Stimulated activated CD8-positive, alpha-beta memory T cell treated with anti-CD3 and anti-CD28 coated beads, Interleukin-15, amount 100 ng/mL, for 24 hours (primary cell): ENCODE measurements around the gene C11orf16.
"Not testable (repeated sequence)": the region's sequence is repeated elsewhere in the genome, so short reads cannot be mapped to it uniquely, and the experiment has no call there.

Experiments used
- DNase-seq: peaks from one replicate; pipeline ENCODE4 v3.0.0-alpha.2; 2020; ENCODE audit warnings: low read depth

Gene C11orf16

DNA sequence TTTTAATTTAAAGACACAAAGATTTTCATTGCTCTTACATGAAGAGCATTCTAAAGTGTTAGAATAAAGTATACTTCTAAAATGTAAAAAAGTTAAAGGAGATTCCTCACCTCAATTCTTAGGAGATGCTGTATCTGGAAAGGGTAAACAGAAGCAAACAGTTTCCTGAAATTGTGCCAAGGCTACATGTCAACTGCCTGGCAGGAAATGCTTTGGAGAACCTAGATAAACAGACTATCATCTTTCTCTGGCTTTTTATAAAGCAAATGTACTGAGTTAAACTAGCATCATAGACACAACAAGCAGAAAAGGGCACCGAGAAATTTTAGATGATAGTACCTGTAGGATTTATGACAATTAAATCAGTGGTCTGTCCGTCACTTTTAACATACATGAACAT, 46.4 kb downstream of the C11orf16 start:
- DNase-seq: no peak

DNA sequence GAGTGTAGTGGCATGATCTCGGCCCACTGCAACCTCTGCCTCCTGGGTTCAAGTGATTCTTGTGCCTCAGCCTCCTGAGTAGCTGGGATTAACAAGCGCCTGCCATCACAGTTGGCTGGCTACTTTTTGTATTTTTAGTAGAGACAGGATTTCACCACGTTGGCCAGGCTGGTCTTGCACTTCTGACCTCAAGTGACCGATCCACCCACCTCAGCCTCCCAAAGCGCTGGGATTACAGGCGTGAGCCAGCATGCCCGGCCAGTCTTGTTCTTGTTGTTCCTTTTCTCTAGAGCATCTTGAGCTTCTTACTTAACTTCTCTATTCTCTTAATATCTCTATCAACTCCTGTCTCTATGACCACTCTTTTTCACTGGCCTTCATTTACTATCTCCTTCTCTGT, 51.2 kb downstream of the C11orf16 start:
- DNase-seq: not testable (repeated sequence)

DNA sequence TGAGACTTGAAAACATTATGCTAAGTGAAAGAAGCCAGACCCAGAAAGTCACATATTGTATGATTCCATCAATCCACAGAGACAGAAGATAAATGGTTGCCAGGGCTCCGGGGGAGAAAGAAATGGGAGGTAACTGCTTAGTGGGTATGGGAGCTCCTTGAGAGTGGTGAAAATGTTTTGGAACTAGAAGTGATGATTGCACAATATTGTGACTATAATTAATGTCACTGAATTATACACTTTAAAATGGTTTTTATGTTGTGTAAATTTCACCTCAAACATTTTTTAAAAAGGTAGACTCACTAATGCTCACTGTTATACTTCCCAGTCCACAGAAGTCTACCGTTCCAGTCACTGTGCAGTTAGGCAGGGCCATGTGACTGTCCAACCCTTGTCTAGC, 54.0 kb downstream of the C11orf16 start:
- no peak for DNase-seq

DNA sequence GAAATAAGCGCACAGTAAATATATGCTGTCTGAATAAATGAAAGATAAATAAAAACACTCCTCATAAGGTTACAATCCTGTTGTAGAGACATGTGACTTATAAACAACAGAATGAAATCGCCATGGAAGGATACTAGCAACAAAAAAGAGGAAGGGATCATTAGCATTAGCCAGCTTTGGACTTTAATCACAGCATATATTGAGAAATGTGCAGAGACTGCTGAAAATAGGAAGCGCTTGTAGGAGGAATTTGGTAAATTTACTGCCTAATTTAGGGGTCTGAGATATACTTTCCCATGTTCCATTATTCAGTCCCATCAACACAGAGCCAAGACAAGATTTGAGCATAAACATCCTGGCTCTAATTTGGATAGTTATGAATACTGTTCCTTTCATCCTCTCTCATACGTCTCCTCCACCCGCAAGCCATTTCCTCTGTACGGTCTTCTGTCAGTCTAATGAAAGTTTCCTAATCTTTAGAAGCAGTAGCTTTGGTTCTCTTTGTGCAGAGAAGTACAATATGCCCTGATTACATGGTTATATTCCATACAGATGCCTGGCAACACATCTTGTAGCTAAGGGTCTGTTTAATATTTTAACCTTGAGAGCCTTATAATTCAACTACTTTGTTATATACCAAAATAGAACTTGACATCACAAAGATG, 58.9 kb downstream of the C11orf16 start:
- no peak for DNase-seq

- no peak for DNase-seq
Observed at GRCh38 chr11:8871962-8872361, 60.8 kb downstream of the C11orf16 start.

DNA sequence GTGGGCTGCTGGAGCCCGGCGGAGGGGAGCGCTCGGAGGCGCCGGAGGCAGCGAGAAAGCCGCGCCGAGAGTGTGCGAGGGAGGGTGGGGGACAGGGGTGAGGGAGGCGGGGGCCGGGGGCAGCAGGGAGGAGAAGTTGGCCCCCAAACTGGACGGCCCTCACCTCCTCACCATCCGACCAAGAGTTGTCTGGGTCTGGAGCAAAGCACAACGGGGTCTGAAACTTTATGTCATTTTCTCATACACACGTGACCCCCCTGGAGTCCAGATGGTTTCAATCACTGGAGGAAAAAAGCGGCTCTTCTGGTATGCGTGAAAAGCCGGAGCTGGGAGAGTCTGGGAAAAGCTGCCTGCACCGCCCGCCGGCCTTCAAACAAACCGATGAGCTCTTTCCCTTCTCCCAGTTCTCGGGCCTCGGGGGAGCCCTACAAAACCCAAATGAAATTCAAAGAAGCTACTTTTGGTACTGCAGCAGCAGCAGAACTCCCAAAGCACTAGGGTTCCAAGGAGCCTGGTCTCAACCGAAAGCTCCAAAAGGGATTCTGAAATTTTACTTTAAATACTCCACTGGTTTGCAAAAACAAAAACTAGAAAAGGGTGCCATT, 61.5 kb downstream of the C11orf16 start:
- DNase-seq: no peak

DNA sequence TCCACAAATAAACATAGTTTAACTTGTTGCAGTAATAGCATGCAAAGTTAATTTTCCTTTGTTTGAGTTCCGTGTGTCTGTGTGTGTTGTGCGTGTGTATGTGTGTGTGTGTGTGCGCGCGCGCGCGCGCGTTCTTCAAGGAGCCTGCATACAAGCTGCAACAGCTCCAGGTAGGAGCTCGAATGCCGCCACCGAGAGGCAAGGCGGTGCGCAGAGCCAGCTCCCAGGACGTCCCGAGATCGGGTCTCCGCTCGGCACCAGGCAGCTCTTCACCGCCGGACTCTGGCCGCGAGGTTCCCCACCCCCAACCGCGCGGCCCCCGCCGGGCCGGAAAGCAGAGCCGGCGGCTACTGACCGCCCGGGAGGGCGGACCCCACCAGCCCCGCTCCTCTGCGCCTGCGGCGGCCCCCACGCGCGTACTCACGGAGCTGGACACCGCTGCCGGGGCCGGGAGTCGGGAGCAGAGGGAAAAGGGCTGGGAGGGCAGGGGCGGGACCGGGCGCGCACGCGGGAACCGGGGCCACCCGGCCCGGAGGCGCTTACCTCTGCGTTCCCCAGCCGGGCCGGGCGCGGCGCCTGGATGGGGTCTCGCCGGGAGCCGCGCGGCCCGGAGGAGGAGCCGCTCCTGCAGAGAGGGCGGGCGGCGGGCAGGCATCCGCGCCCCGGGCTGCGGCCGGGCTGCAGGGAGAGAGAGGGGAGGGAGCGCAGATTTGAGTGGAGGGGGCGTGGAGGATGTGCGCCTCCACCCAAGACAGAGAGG, 62.2 kb downstream of the C11orf16 start:
- DNase-seq: no peak
